Measurements from ENCODE around the gene TMEM63C.

Gene TMEM63C

GRCh38 chr14:77203611-77204458 lies 22.2 kb downstream of the TMEM63C start:
- Histone ChIP-seq H3K4me1 (ENCODE audit: control extremely low read depth in 1 of 4, control insufficient read depth in 4 of 4, insufficient read depth in 4 of 4, low read length in 3 of 4) (no peaks in the 10 kb centered on the region), H3K36me3 (ENCODE audit: control insufficient read depth in 4 of 4, insufficient read depth in 4 of 4, low read length in 3 of 4) (no peaks in the 10 kb centered on the region), H3K4me3 (ENCODE audit: control insufficient read depth in 1 of 7, extremely low read depth in 1 of 7, insufficient read depth in 4 of 7, low read depth in 2 of 7, low read length in 6 of 7) (no peak overlapping the region), H3K9me3 (ENCODE audit: control extremely low read depth in 1 of 5, control insufficient read depth in 4 of 5, insufficient read depth in 2 of 5, low read depth in 1 of 5, low read length in 4 of 5) (no peaks in the 10 kb centered on the region), H3K27me3 (replicated peaks in 2 of 5; ENCODE audit: control insufficient read depth in 4 of 5, insufficient read depth in 5 of 5, low read length in 4 of 5) (peaks cover 0 to 11% (median 4%) of the 10 kb centered on the region in 5 experiments), H3K27ac (ENCODE audit: insufficient read depth in 1 of 2, low read depth in 1 of 2, low read length in 2 of 2, poor library complexity in 1 of 2, severe bottlenecking in 2 of 2) (no peak overlapping the region)
- WGBS (ENCODE audit: insufficient coverage) = 78% methylated on average over 3 of the region's 5 CpGs
- no peak for DNase-seq
- POLR2A ChIA-PET = no interaction called here
- CTCF ChIA-PET = interaction anchor here (1.4 to 3.0 kb wide), 2 partner anchors 9 to 69 kb away, joined by 3 to 10 read pairs; no protein-coding TSS in a partner anchor

- ChIA-PET CTCF (interaction anchor here (1.4 to 3.0 kb wide), 2 partner anchors 8 to 70 kb away, joined by 3 to 10 read pairs; no protein-coding TSS in a partner anchor), POLR2A (no interaction called here)
- no peaks in the 10 kb centered on the region for H3K36me3 ChIP-seq (ENCODE audit: control insufficient read depth in 4 of 4, insufficient read depth in 4 of 4, low read length in 3 of 4)
- peaks cover 0 to 7% (median 4%) of the 10 kb centered on the region in 5 experiments for H3K27me3 ChIP-seq (replicated peaks in 2 of 5; ENCODE audit: control insufficient read depth in 4 of 5, insufficient read depth in 5 of 5, low read length in 4 of 5)
- no peak for DNase-seq
- no peak overlapping the region for H3K27ac ChIP-seq (ENCODE audit: insufficient read depth in 1 of 2, low read depth in 1 of 2, low read length in 2 of 2, poor library complexity in 1 of 2, severe bottlenecking in 2 of 2)
- no CpG with 5 or more reads among the region's 6 CpGs for WGBS (ENCODE audit: insufficient coverage)
- no peak overlapping the region for H3K4me3 ChIP-seq (ENCODE audit: control insufficient read depth in 1 of 7, extremely low read depth in 1 of 7, insufficient read depth in 4 of 7, low read depth in 2 of 7, low read length in 6 of 7)
- H3K9me3 ChIP-seq (ENCODE audit: control extremely low read depth in 1 of 5, control insufficient read depth in 4 of 5, insufficient read depth in 2 of 5, low read depth in 1 of 5, low read length in 4 of 5) = no peaks in the 10 kb centered on the region
- no peaks in the 10 kb centered on the region for H3K4me1 ChIP-seq (ENCODE audit: control extremely low read depth in 1 of 4, control insufficient read depth in 4 of 4, insufficient read depth in 4 of 4, low read length in 3 of 4)
These were observed 22.8 kb downstream of the TMEM63C start for GRCh38 chr14:77204459-77204771.

- DNase-seq = no peak
- Histone ChIP-seq H3K4me1 (ENCODE audit: control extremely low read depth in 1 of 4, control insufficient read depth in 4 of 4, insufficient read depth in 4 of 4, low read length in 3 of 4) (no peaks in the 10 kb centered on the region), H3K27me3 (replicated peaks in 2 of 5; ENCODE audit: control insufficient read depth in 4 of 5, insufficient read depth in 5 of 5, low read length in 4 of 5) (peaks cover 0 to 5% (median 4%) of the 10 kb centered on the region in 5 experiments), H3K27ac (ENCODE audit: insufficient read depth in 1 of 2, low read depth in 1 of 2, low read length in 2 of 2, poor library complexity in 1 of 2, severe bottlenecking in 2 of 2) (no peak overlapping the region), H3K9me3 (ENCODE audit: control extremely low read depth in 1 of 5, control insufficient read depth in 4 of 5, insufficient read depth in 2 of 5, low read depth in 1 of 5, low read length in 4 of 5) (no peaks in the 10 kb centered on the region), H3K4me3 (ENCODE audit: control insufficient read depth in 1 of 7, extremely low read depth in 1 of 7, insufficient read depth in 4 of 7, low read depth in 2 of 7, low read length in 6 of 7) (no peak overlapping the region), H3K36me3 (ENCODE audit: control insufficient read depth in 4 of 4, insufficient read depth in 4 of 4, low read length in 3 of 4) (no peaks in the 10 kb centered on the region)
- 100% methylated on average over 1 of the region's 1 CpG for WGBS (ENCODE audit: insufficient coverage)
- ChIA-PET CTCF (interaction anchor here (1.4 to 3.0 kb wide), 2 partner anchors 8 to 70 kb away, joined by 3 to 10 read pairs; no protein-coding TSS in a partner anchor), POLR2A (interaction anchor here (0.6 kb wide), 1 partner anchor 1731 kb away, joined by 5 read pairs; no protein-coding TSS in a partner anchor)
These were observed 23.3 kb downstream of the TMEM63C start for GRCh38 chr14:77204907-77205306.

GRCh38 chr14:77205566-77205965 lies 24.0 kb downstream of the TMEM63C start:
- ChIA-PET POLR2A (no interaction called here), CTCF (interaction anchor here (0.5 to 3.0 kb wide), 2 partner anchors 7 to 391 kb away, joined by 3 to 10 read pairs; no protein-coding TSS in a partner anchor)
- H3K4me3 ChIP-seq (ENCODE audit: control insufficient read depth in 1 of 7, extremely low read depth in 1 of 7, insufficient read depth in 4 of 7, low read depth in 2 of 7, low read length in 6 of 7) = no peak overlapping the region
- DNase-seq = no peak
- H3K27ac ChIP-seq (ENCODE audit: insufficient read depth in 1 of 2, low read depth in 1 of 2, low read length in 2 of 2, poor library complexity in 1 of 2, severe bottlenecking in 2 of 2) = no peak overlapping the region
- H3K4me1 ChIP-seq (ENCODE audit: control extremely low read depth in 1 of 4, control insufficient read depth in 4 of 4, insufficient read depth in 4 of 4, low read length in 3 of 4) = no peaks in the 10 kb centered on the region
- H3K9me3 ChIP-seq (ENCODE audit: control extremely low read depth in 1 of 5, control insufficient read depth in 4 of 5, insufficient read depth in 2 of 5, low read depth in 1 of 5, low read length in 4 of 5) = no peaks in the 10 kb centered on the region
- peaks cover 0 to 4% (median 4%) of the 10 kb centered on the region in 5 experiments for H3K27me3 ChIP-seq (replicated peaks in 2 of 5; ENCODE audit: control insufficient read depth in 4 of 5, insufficient read depth in 5 of 5, low read length in 4 of 5)
- WGBS (ENCODE audit: insufficient coverage) = 96% methylated on average over 4 of the region's 4 CpGs
- no peaks in the 10 kb centered on the region for H3K36me3 ChIP-seq (ENCODE audit: control insufficient read depth in 4 of 4, insufficient read depth in 4 of 4, low read length in 3 of 4)

GRCh38 chr14:77206261-77206824 lies 24.7 kb downstream of the TMEM63C start:
- WGBS (ENCODE audit: insufficient coverage) = 100% methylated on average over 1 of the region's 2 CpGs
- no peaks in the 10 kb centered on the region for H3K4me1 ChIP-seq (ENCODE audit: control extremely low read depth in 1 of 4, control insufficient read depth in 4 of 4, insufficient read depth in 4 of 4, low read length in 3 of 4)
- H3K36me3 ChIP-seq (ENCODE audit: control insufficient read depth in 4 of 4, insufficient read depth in 4 of 4, low read length in 3 of 4) = no peaks in the 10 kb centered on the region
- ChIA-PET POLR2A (no interaction called here), CTCF (no interaction called here)
- no peak overlapping the region for H3K27ac ChIP-seq (ENCODE audit: insufficient read depth in 1 of 2, low read depth in 1 of 2, low read length in 2 of 2, poor library complexity in 1 of 2, severe bottlenecking in 2 of 2)
- peaks cover 0 to 4% (median 4%) of the 10 kb centered on the region in 5 experiments for H3K27me3 ChIP-seq (replicated peaks in 2 of 5; ENCODE audit: control insufficient read depth in 4 of 5, insufficient read depth in 5 of 5, low read length in 4 of 5)
- DNase-seq = no peak
- no peaks in the 10 kb centered on the region for H3K9me3 ChIP-seq (ENCODE audit: control extremely low read depth in 1 of 5, control insufficient read depth in 4 of 5, insufficient read depth in 2 of 5, low read depth in 1 of 5, low read length in 4 of 5)
- no peak overlapping the region for H3K4me3 ChIP-seq (ENCODE audit: control insufficient read depth in 1 of 7, extremely low read depth in 1 of 7, insufficient read depth in 4 of 7, low read depth in 2 of 7, low read length in 6 of 7)

- no peaks in the 10 kb centered on the region for H3K36me3 ChIP-seq (ENCODE audit: control insufficient read depth in 4 of 4, insufficient read depth in 4 of 4, low read length in 3 of 4)
- no peak for DNase-seq
- ChIA-PET POLR2A (no interaction called here), CTCF (no interaction called here)
- H3K4me1 ChIP-seq (ENCODE audit: control extremely low read depth in 1 of 4, control insufficient read depth in 4 of 4, insufficient read depth in 4 of 4, low read length in 3 of 4) = no peaks in the 10 kb centered on the region
- H3K9me3 ChIP-seq (ENCODE audit: control extremely low read depth in 1 of 5, control insufficient read depth in 4 of 5, insufficient read depth in 2 of 5, low read depth in 1 of 5, low read length in 4 of 5) = no peaks in the 10 kb centered on the region
- no peak overlapping the region for H3K4me3 ChIP-seq (ENCODE audit: control insufficient read depth in 1 of 7, extremely low read depth in 1 of 7, insufficient read depth in 4 of 7, low read depth in 2 of 7, low read length in 6 of 7)
- 89% methylated on average over 1 of the region's 2 CpGs for WGBS (ENCODE audit: insufficient coverage)
- peaks cover 0 to 4% (median 4%) of the 10 kb centered on the region in 5 experiments for H3K27me3 ChIP-seq (replicated peaks in 2 of 5; ENCODE audit: control insufficient read depth in 4 of 5, insufficient read depth in 5 of 5, low read length in 4 of 5)
- no peak overlapping the region for H3K27ac ChIP-seq (ENCODE audit: insufficient read depth in 1 of 2, low read depth in 1 of 2, low read length in 2 of 2, poor library complexity in 1 of 2, severe bottlenecking in 2 of 2)
These were observed 25.3 kb downstream of the TMEM63C start for GRCh38 chr14:77206877-77207389.

Data from common myeloid progenitor, CD34-positive (primary cell).